Osteoblast (primary cell): ENCODE measurements around the gene EPM2AIP1. TPM values are rescaled to one million over a fixed set of nuclear protein-coding genes. Genes with fewer than 3 reads are reported as not detected.

Source experiments
- DNase-seq: peaks from one replicate; pipeline ENCODE4 v3.0.0; 2011; ENCODE audit warnings: low spot score, mixed read lengths; ENCODE audit not compliant: insufficient read length; ENCODE audit errors: missing footprints
- H2AFZ ChIP-seq: 2 replicates; pipeline ENCODE4 v1.6.0; 2011; ENCODE audit warnings: mild to moderate bottlenecking, low read length
- H3K27ac ChIP-seq: 2 replicates; pipeline ENCODE4 v1.5.1; 2011; ENCODE audit warnings: mild to moderate bottlenecking, low read depth, low read length, moderate library complexity
- H3K27me3 ChIP-seq: 2 replicates; pipeline ENCODE4 v1.6.0; 2012; ENCODE audit warnings: mild to moderate bottlenecking, control low read depth, inconsistent platforms, low read length, moderate library complexity; ENCODE audit not compliant: insufficient read depth
- H3K36me3 ChIP-seq: 2 replicates; pipeline ENCODE4 v1.5.1; 2011; ENCODE audit warnings: mild to moderate bottlenecking, low read length, control low read depth, moderate library complexity; ENCODE audit not compliant: insufficient read depth
- H3K4me1 ChIP-seq: 2 replicates; pipeline ENCODE4 v1.5.1; 2011; ENCODE audit warnings: mild to moderate bottlenecking, low read length, control low read depth, moderate library complexity; ENCODE audit not compliant: insufficient read depth
- H3K4me2 ChIP-seq: 2 replicates; pipeline ENCODE4 v1.6.0; 2011; ENCODE audit warnings: mild to moderate bottlenecking, low read length; ENCODE audit not compliant: insufficient read depth
- H3K4me3 ChIP-seq: fragments of 200-600 bp; sonication (generic); 3 replicates; pipeline ENCODE4 v1.5.1; 2012; ENCODE audit warnings: mild to moderate bottlenecking, low read length, inconsistent platforms; ENCODE audit not compliant: insufficient read depth
- H3K79me2 ChIP-seq: 2 replicates; pipeline ENCODE4 v1.6.0; 2012; ENCODE audit warnings: mild to moderate bottlenecking, low read length, control low read depth, inconsistent platforms; ENCODE audit not compliant: insufficient read depth
- H3K9me3 ChIP-seq: 2 replicates; pipeline ENCODE4 v1.5.1; 2011; ENCODE audit warnings: low read depth, low read length, control low read depth
- H4K20me1 ChIP-seq: 2 replicates; pipeline ENCODE4 v1.6.0; 2012; ENCODE audit warnings: mild to moderate bottlenecking, low read length, control low read depth; ENCODE audit not compliant: insufficient read depth
- CTCF ChIP-seq: IDR thresholded peaks from 2 replicates; pipeline ENCODE4 v1.5.1; 2011; ENCODE audit warnings: mild to moderate bottlenecking, low read depth, low read length, moderate library complexity; ENCODE audit errors: extremely low read depth
- total RNA-seq: library from RNA; depleted of rRNA; stranded (reverse); fragments of >200 nt; gene quantifications from 2 replicates; pipeline ENCODE4 v1.2.3, GENCODE V29; 2012

Gene EPM2AIP1
- total RNA-seq, 1 donor, result 22.8 TPM

GRCh38 chr3:36944641-36945270 lies 48.2 kb downstream of the EPM2AIP1 start, which contains the start of gene TRANK1:
Gene TRANK1, minus strand, starts transcription at chr3:36945054. Its CDS starts 245 bp downstream, at chr3:36944809.
- DNase-seq, result peak; percentile 89
- Histone ChIP-seq H3K4me2 (peak within 1 kb of the TSS; percentile 77), H3K4me3 (peak within 1 kb of the TSS; percentile 81), H3K4me1 (peaks cover 16% of the 10 kb centered on the region), H3K27me3 (no peaks in the 10 kb centered on the region), H3K27ac (peak within 1 kb of the TSS; percentile 41), H3K36me3 (no peaks in the 10 kb centered on the region), H2AFZ (peak within 1 kb of the TSS; percentile 91), H3K79me2 (peaks cover 23% of the 10 kb centered on the region), H4K20me1 (peaks cover 3% of the 10 kb centered on the region), H3K9me3 (no peaks in the 10 kb centered on the region)
- no peak for TF ChIP-seq CTCF

GRCh38 chr3:36944012-36944640 lies 48.8 kb downstream of the EPM2AIP1 start:
- Histone ChIP-seq H4K20me1 (peaks cover 3% of the 10 kb centered on the region), H3K79me2 (peaks cover 28% of the 10 kb centered on the region), H3K36me3 (no peaks in the 10 kb centered on the region), H3K27me3 (no peaks in the 10 kb centered on the region), H3K4me2 (peak overlapping the region; percentile 77), H3K9me3 (no peaks in the 10 kb centered on the region), H3K4me1 (peaks cover 16% of the 10 kb centered on the region), H2AFZ (peak overlapping the region; percentile 91), H3K4me3 (peak overlapping the region; percentile 81), H3K27ac (peak overlapping the region; percentile 41)
- TF ChIP-seq CTCF, result no peak
- peak; percentile 96 for DNase-seq

GRCh38 chr3:36943601-36944000 lies 49.3 kb downstream of the EPM2AIP1 start:
- H2AFZ ChIP-seq, result peak overlapping the region; percentile 91
- no peaks in the 10 kb centered on the region for H3K36me3 ChIP-seq
- H4K20me1 ChIP-seq, result peaks cover 3% of the 10 kb centered on the region
- H3K4me2 ChIP-seq, result peak overlapping the region; percentile 77
- H3K79me2 ChIP-seq, result peaks cover 29% of the 10 kb centered on the region
- peak overlapping the region; percentile 27 for H3K27ac ChIP-seq
- no peaks in the 10 kb centered on the region for H3K27me3 ChIP-seq
- H3K9me3 ChIP-seq, result no peaks in the 10 kb centered on the region
- DNase-seq, result no peak
- peaks cover 16% of the 10 kb centered on the region for H3K4me1 ChIP-seq
- no peak for TF ChIP-seq CTCF
- H3K4me3 ChIP-seq, result peak overlapping the region; percentile 81

GRCh38 chr3:36942638-36943248 lies 50.2 kb downstream of the EPM2AIP1 start:
- Histone ChIP-seq H3K79me2 (peaks cover 31% of the 10 kb centered on the region), H2AFZ (no peak overlapping the region), H3K9me3 (no peaks in the 10 kb centered on the region), H3K4me1 (peaks cover 16% of the 10 kb centered on the region), H4K20me1 (peaks cover 3% of the 10 kb centered on the region), H3K4me2 (no peak overlapping the region), H3K27me3 (no peaks in the 10 kb centered on the region), H3K27ac (no peak overlapping the region), H3K4me3 (no peak overlapping the region), H3K36me3 (no peaks in the 10 kb centered on the region)
- peak; percentile 26 for DNase-seq
- no peak for TF ChIP-seq CTCF
